Activated CD4-positive, alpha-beta T cell treated with anti-CD3 and anti-CD28 coated beads for 36 hours (primary cell): Measurements from ENCODE around the gene LRRC2. TPM values are rescaled to one million over a fixed set of nuclear protein-coding genes. Genes with fewer than 3 reads are reported as not detected.
"Not testable (repeated sequence)": the region's sequence is repeated elsewhere in the genome, so short reads cannot be mapped to it uniquely, and the experiment has no call there.

Experiments used
- ATAC-seq: fragments of 200-7000 bp; cut with Tn5 transposase; one replicate; pipeline ENCODE4 v1.10.0; 2021; ENCODE audit warnings: mild to moderate bottlenecking, moderate library complexity
- CTCF ChIA-PET: fragments of 350-600 bp; sonication (Branson Sonifier 250); formaldehyde crosslinking; loops from one replicate; lab custom pipeline; 2021; ENCODE audit warnings: antibody characterized with exemption; lab: Charles Lee
- POLR2A ChIA-PET: fragments of 350-600 bp; sonication (Branson Sonifier 250); formaldehyde crosslinking; loops from one replicate; lab custom pipeline; 2021; ENCODE audit warnings: antibody characterized with exemption, inconsistent platforms; lab: Charles Lee
- DNase-seq: peaks from one replicate; pipeline ENCODE4 v3.0.0-alpha.2; 2020
- H3K27ac Mint-ChIP-seq: one replicate; pipeline ENCODE4 v1.8.0; 2021; ENCODE audit warnings: mixed read lengths
- H3K27me3 Mint-ChIP-seq: one replicate; pipeline ENCODE4 v1.8.0; 2021; ENCODE audit warnings: mixed read lengths
- H3K36me3 Mint-ChIP-seq: one replicate; pipeline ENCODE4 v1.8.0; 2021; ENCODE audit warnings: low read depth, mixed read lengths
- H3K4me1 Mint-ChIP-seq: one replicate; pipeline ENCODE4 v1.8.0; 2021; ENCODE audit warnings: mixed read lengths
- H3K4me3 Mint-ChIP-seq: one replicate; pipeline ENCODE4 v1.8.0; 2021; ENCODE audit warnings: mild to moderate bottlenecking, moderate library complexity, mixed read lengths
- H3K9me3 Mint-ChIP-seq: one replicate; pipeline ENCODE4 v1.8.0; 2021; ENCODE audit warnings: low read depth, mixed read lengths
- intact Hi-C, 2 experiments: fragments of 100-400 bp; cut with DNase I in 1 of 2; cut with micrococcal nuclease in 1 of 2; formaldehyde crosslinking; loops; one replicate each; pipeline versions ENCODE4 v1.14.2 to v1.15.1; 2022 to 2024; cut with DNase I, micrococcal nuclease
- total RNA-seq, 2 experiments: library from RNA; stranded (reverse); gene quantifications; one replicate each; pipeline ENCODE4 v1.2.3, GENCODE V29; 2021

LRRC2 gene
- total RNA-seq, 2 experiments from 2014 or later = 0.04 TPM; not detected in 1

- no peak for ATAC-seq
- ChIA-PET CTCF (no interaction called here), POLR2A (no interaction called here)
- Mint-ChIP-seq H3K4me3 (no peak overlapping the region), H3K27me3 (peaks cover 4% of the 10 kb centered on the region), H3K36me3 (no peaks in the 10 kb centered on the region), H3K27ac (no peak overlapping the region), H3K4me1 (peaks cover 3% of the 10 kb centered on the region), H3K9me3 (no peaks in the 10 kb centered on the region)
- intact Hi-C loops = no loop called here
- no peak for DNase-seq
Observed at GRCh38 chr3:46580675-46581074, 14.6 kb upstream of the LRRC2 start.

DNA sequence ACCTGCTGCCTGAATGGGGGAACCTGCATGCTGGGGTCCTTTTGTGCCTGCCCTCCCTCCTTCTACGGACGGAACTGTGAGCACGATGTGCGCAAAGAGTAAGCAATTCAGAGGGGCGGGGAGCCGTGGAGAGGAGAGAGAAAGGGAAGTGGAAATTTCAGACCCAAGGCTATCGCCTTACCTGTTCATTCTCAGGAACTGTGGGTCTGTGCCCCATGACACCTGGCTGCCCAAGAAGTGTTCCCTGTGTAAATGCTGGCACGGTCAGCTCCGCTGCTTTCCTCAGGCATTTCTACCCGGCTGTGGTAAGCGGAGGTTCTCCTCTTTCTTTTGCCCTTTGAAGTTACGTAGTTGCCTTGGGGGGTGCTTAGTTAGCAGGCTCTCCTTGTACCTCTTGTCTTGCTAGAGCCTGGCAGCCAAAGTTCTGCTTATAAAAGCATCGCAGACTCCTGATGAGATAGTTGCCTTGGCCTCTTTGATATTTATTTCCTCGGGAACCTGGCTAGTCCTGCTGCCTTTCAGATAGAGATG is 13.7 kb upstream of the LRRC2 start:
- no peaks in the 10 kb centered on the region for H3K9me3 Mint-ChIP-seq
- ChIA-PET POLR2A (no interaction called here), CTCF (no interaction called here)
- no peak for DNase-seq
- H3K36me3 Mint-ChIP-seq = no peaks in the 10 kb centered on the region
- H3K4me1 Mint-ChIP-seq = peaks cover 3% of the 10 kb centered on the region
- ATAC-seq = no peak
- H3K4me3 Mint-ChIP-seq = no peak overlapping the region
- peaks cover 6% of the 10 kb centered on the region for H3K27me3 Mint-ChIP-seq
- intact Hi-C loops = no loop called here
- no peak overlapping the region for H3K27ac Mint-ChIP-seq

DNA sequence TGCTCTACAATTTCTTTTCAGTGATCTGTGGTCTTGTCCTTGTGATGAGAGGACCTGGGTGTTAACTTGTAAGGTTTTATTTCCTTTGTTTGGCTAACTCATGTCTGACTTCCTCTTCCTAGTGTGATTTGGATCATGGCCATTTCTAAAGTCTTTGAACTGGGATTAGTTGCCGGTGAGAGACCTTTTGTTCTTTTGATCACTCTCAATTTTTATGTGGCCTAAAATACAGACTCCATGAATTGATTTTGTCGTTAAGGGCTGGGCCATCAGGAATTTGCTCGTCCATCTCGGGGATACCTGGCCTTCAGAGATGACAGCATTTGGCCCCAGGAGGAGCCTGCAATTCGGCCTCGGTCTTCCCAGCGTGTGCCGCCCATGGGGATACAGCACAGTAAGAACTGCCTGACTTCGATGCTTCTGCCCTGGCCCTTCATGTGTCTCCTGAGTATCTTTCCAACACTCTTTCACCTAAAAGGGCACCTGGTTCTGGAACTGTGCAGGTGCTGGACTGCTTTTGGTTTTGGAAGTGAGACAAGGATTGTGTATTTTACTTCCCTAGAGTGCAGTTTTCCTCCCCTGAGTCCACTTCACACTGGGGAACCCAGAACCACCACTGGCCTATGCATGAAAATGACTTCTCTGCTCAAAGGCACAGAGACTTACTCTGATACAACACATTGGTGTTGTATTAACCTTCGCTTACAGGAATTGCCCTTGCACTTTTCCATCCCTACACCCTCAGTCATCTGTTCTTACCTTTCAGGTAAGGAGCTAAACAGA is 13.1 kb upstream of the LRRC2 start:
- ChIA-PET POLR2A (no interaction called here), CTCF (interaction anchor here (0.6 kb wide), 1 partner anchor 749 kb away, joined by 3 read pairs; no protein-coding TSS in a partner anchor)
- intact Hi-C loops = no loop called here
- Mint-ChIP-seq H3K9me3 (no peaks in the 10 kb centered on the region), H3K4me3 (no peak overlapping the region), H3K27ac (no peak overlapping the region), H3K4me1 (peaks cover 3% of the 10 kb centered on the region), H3K36me3 (no peaks in the 10 kb centered on the region), H3K27me3 (peaks cover 6% of the 10 kb centered on the region)
- DNase-seq = no peak
- ATAC-seq = no peak

GRCh38 chr3:46577580-46578249 is 11.6 kb upstream of the LRRC2 start:
- H3K4me3 Mint-ChIP-seq, H3K27me3 Mint-ChIP-seq, H3K27ac Mint-ChIP-seq, POLR2A ChIA-PET, intact Hi-C loops, H3K9me3 Mint-ChIP-seq, ATAC-seq, H3K4me1 Mint-ChIP-seq, DNase-seq, H3K36me3 Mint-ChIP-seq: not testable (repeated sequence)
- CTCF ChIA-PET = interaction anchor here (1.0 to 1.2 kb wide), 2 partner anchors 35 to 90 kb away, joined by 3 to 4 read pairs; no protein-coding TSS in a partner anchor

DNA sequence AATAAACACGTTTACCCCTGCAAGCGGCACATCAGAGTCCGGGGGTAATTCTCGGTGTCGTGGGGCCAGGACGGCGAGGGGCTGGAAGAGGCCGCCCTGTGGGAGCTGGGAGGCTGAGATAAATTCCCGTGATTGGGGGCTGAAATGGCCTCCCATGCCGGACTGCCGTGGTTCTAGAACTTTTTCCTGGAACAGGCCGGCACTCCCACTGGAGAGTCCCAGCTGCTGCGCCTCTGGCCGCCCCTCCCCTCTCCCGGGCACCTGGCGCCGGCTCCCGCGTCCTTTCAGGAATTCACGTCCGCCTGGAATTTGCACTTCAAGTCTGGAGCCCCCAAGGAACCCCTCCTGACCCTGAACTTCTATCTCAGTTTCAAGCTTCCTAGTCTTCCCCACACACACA is 10.8 kb upstream of the LRRC2 start:
- DNase-seq (no peak), ATAC-seq (no peak)
- intact Hi-C loops = no loop called here
- Mint-ChIP-seq H3K4me3 (no peak overlapping the region), H3K4me1 (peaks cover 3% of the 10 kb centered on the region), H3K36me3 (no peaks in the 10 kb centered on the region), H3K9me3 (no peaks in the 10 kb centered on the region), H3K27ac (no peak overlapping the region), H3K27me3 (peaks cover 6% of the 10 kb centered on the region)
- ChIA-PET POLR2A (no interaction called here), CTCF (interaction anchor here (0.6 kb wide), 1 partner anchor 53 kb away, joined by 3 read pairs; no protein-coding TSS in a partner anchor)

GRCh38 chr3:46576386-46576785 is 10.3 kb upstream of the LRRC2 start:
- POLR2A ChIA-PET = no interaction called here
- Mint-ChIP-seq H3K27me3 (peaks cover 6% of the 10 kb centered on the region), H3K9me3 (no peaks in the 10 kb centered on the region), H3K4me1 (peaks cover 3% of the 10 kb centered on the region), H3K4me3 (no peak overlapping the region), H3K36me3 (no peaks in the 10 kb centered on the region), H3K27ac (no peak overlapping the region)
- intact Hi-C loops = no loop called here
- no peak for DNase-seq
- no peak for ATAC-seq
- CTCF ChIA-PET = interaction anchor here (0.6 to 1.2 kb wide), 2 partner anchors 18 to 53 kb away, joined by 3 read pairs; no protein-coding TSS in a partner anchor

- CTCF ChIA-PET = interaction anchor here (0.7 to 1.2 kb wide), 4 partner anchors 14 to 59 kb away, joined by 3 read pairs; no protein-coding TSS in a partner anchor
- POLR2A ChIA-PET = interaction anchor here (0.6 kb wide), 1 partner anchor 756 kb away, joined by 4 read pairs; no protein-coding TSS in a partner anchor
- no peak for DNase-seq
- Mint-ChIP-seq H3K27me3 (peaks cover 6% of the 10 kb centered on the region), H3K27ac (no peak overlapping the region), H3K9me3 (no peaks in the 10 kb centered on the region), H3K4me3 (no peak overlapping the region), H3K36me3 (no peaks in the 10 kb centered on the region), H3K4me1 (peaks cover 3% of the 10 kb centered on the region)
- intact Hi-C loops = no loop called here
- ATAC-seq = no peak
Observed at GRCh38 chr3:46575577-46576222, 9.6 kb upstream of the LRRC2 start.

GRCh38 chr3:46574881-46575576 is 8.9 kb upstream of the LRRC2 start:
- H3K4me1 Mint-ChIP-seq = peaks cover 3% of the 10 kb centered on the region
- H3K4me3 Mint-ChIP-seq = no peak overlapping the region
- intact Hi-C loops = no loop called here
- ChIA-PET CTCF (interaction anchor here (0.7 to 1.2 kb wide), 6 partner anchors 13 to 87 kb away, joined by 3 read pairs; no protein-coding TSS in a partner anchor), POLR2A (interaction anchor here (0.6 kb wide), 1 partner anchor 757 kb away, joined by 4 read pairs; no protein-coding TSS in a partner anchor)
- no peaks in the 10 kb centered on the region for H3K9me3 Mint-ChIP-seq
- H3K27ac Mint-ChIP-seq = no peak overlapping the region
- DNase-seq = no peak
- ATAC-seq = no peak
- no peaks in the 10 kb centered on the region for H3K36me3 Mint-ChIP-seq
- H3K27me3 Mint-ChIP-seq = peaks cover 8% of the 10 kb centered on the region

GRCh38 chr3:46574243-46574646 is 8.1 kb upstream of the LRRC2 start:
- no peaks in the 10 kb centered on the region for H3K36me3 Mint-ChIP-seq
- intact Hi-C loops = no loop called here
- CTCF ChIA-PET = interaction anchor here (1.0 to 1.1 kb wide), 2 partner anchors 55 to 86 kb away, joined by 3 read pairs; no protein-coding TSS in a partner anchor

DNA sequence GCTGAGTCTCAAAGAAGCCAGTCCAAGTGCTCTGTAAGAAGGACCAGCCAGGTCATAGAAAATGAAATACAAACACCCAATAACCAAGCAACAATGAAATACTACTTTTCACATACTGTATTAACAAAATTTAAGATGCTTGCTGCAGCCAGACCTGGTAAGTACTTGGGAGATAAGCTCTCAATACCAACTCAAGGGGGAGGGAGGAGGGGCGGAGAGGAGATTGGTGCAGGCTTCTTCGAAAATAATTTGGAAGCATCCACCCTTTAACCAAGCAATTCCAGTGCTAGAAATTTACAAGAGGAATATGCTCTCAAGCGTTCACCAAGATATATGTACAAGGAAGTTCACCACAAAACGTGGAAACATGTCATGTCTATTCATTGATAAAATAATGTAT is 7.6 kb upstream of the LRRC2 start:
- ChIA-PET POLR2A (no interaction called here), CTCF (interaction anchor here (1.1 kb wide), 1 partner anchor 85 kb away, joined by 3 read pairs; no protein-coding TSS in a partner anchor)
- no peaks in the 10 kb centered on the region for H3K9me3 Mint-ChIP-seq
- no peak for ATAC-seq
- no peak overlapping the region for H3K27ac Mint-ChIP-seq
- DNase-seq = no peak
- H3K4me3 Mint-ChIP-seq = no peak overlapping the region
- peaks cover 6% of the 10 kb centered on the region for H3K27me3 Mint-ChIP-seq
- intact Hi-C loops = no loop called here
- H3K4me1 Mint-ChIP-seq = no peaks in the 10 kb centered on the region
- no peaks in the 10 kb centered on the region for H3K36me3 Mint-ChIP-seq

More at GRCh38 chr3:46574243-46574646, 8.1 kb upstream of the LRRC2 start:
- Mint-ChIP-seq H3K4me3 (no peak overlapping the region), H3K27ac (no peak overlapping the region), H3K27me3 (peaks cover 6% of the 10 kb centered on the region), H3K4me1 (peaks cover 3% of the 10 kb centered on the region), H3K9me3 (no peaks in the 10 kb centered on the region)
- POLR2A ChIA-PET = no interaction called here
- no peak for DNase-seq
- ATAC-seq = no peak
